Ureter (tissue), 1 donor: ENCODE measurements around the gene GPATCH1. TPM values are rescaled to one million over a fixed set of nuclear protein-coding genes. Genes with fewer than 3 reads are reported as not detected.
"Not testable (repeated sequence)": the region's sequence is repeated elsewhere in the genome, so short reads cannot be mapped to it uniquely, and the experiment has no call there.

Source experiments
- DNase-seq: peaks from one replicate; pipeline ENCODE4 v3.0.0-alpha.2; 2020; ENCODE audit warnings: low spot score
- total RNA-seq: library from RNA; stranded (reverse); gene quantifications from one replicate; pipeline ENCODE4 v1.2.4, GENCODE V29; 2023
- donor health status: DM: yes; HTN: yes; CAD: no.

Gene GPATCH1, protein sequence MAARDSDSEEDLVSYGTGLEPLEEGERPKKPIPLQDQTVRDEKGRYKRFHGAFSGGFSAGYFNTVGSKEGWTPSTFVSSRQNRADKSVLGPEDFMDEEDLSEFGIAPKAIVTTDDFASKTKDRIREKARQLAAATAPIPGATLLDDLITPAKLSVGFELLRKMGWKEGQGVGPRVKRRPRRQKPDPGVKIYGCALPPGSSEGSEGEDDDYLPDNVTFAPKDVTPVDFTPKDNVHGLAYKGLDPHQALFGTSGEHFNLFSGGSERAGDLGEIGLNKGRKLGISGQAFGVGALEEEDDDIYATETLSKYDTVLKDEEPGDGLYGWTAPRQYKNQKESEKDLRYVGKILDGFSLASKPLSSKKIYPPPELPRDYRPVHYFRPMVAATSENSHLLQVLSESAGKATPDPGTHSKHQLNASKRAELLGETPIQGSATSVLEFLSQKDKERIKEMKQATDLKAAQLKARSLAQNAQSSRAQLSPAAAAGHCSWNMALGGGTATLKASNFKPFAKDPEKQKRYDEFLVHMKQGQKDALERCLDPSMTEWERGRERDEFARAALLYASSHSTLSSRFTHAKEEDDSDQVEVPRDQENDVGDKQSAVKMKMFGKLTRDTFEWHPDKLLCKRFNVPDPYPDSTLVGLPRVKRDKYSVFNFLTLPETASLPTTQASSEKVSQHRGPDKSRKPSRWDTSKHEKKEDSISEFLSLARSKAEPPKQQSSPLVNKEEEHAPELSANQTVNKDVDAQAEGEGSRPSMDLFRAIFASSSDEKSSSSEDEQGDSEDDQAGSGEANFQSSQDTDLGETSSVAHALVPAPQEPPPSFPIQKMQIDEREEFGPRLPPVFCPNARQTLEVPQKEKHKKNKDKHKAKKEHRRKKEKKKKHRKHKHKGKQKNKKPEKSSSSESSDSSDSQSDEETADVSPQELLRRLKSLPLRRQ
- 14.9 TPM for total RNA-seq

GRCh38 chr19:33080761-33081681 lies at the start of gene GPATCH1:
Gene GPATCH1, plus strand, starts transcription at chr19:33081181. Its CDS starts 13 bp downstream, at chr19:33081194.
- peak; percentile 85 for DNase-seq

- no peak for DNase-seq
These were observed 48.7 kb upstream of the GPATCH1 start for GRCh38 chr19:33032218-33032781.

- DNase-seq: no peak
These were observed 45.5 kb upstream of the GPATCH1 start for GRCh38 chr19:33035461-33035860.

GRCh38 chr19:33036370-33037167 lies 44.4 kb upstream of the GPATCH1 start:
- DNase-seq: not testable (repeated sequence)

DNA sequence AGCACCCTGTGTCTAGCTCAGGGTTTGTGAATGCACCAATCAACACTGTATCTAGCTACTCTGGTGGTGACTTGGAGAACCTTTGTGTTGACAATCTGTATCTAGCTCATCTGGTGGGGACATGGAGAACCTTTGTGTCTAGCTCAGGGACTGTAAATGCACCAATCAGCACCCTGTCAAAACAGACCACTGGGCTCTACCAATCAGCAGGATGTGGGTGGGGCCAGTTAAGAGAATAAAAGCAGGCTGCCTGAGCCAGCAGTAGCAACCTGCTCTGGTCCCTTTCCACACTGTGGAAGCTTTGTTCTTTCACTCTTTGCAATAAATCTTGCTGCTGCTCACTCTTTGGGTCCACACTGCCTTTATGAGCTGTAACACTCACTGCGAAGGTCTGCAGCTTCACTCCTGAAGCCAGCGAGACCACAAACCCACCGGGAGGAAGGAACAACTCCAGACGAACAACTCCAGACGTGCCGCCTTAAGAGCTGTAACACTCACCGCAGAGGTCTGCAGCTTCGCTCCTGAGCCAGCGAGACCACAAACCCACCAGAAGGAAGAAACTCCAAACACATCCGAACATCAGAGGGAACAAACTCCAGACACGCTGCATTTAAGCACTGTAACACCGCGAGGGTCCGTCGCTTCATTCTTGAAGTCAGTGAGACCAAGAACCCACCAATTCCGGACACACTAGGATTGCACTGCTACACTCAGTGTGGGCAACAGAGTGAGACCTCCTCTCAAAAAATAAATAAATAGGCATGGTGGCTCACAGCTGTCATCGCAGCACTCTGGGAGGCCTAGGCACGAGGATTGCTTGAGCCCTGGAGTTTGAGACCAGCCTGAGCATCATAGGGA lies 43.6 kb upstream of the GPATCH1 start:
- DNase-seq: not testable (repeated sequence)

GRCh38 chr19:33039108-33039599 lies 41.8 kb upstream of the GPATCH1 start:
- no peak for DNase-seq

GRCh38 chr19:33039815-33040214 lies 41.2 kb upstream of the GPATCH1 start:
- DNase-seq: no peak

DNA sequence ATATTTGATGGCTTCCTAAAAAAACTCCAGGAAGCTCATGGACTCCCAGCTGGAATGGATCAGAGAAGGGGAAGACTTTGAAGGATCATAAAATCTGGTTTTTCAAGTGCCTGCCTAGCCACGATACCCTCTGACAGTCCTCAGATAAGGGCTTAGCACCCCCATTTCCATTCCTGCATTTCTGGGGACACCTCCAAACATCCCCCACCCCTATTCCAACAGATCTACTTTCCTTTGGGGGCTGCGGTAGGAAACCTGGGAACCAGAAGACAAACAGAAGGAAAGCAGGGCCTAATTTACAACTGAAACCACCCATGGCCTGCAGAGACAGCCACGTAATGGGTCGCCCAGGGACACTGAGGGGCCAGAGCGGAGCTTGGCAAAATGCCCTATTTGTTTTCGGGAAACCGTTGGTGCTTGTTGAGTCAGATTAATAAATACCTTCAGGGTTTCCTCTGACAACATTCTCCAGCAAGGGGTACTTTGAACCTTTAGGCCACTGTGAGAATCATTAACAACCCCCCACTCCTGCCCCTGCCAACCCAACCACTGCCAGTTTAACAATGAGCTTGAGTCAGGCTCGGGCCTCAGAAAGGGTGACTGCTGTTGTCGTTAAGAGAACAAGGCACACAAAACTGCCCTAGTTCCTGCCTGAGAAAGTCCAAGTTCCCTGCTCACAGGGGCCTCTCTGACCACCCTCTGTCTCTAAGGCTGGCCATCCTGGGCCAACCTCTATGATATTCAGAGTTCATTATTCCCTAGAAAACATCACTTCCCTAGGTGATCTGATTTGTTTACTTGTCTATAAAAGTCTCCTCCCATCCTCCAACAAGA lies 39.8 kb upstream of the GPATCH1 start:
- peak; percentile 70 for DNase-seq

GRCh38 chr19:33041828-33042160 lies 39.2 kb upstream of the GPATCH1 start:
- DNase-seq: not testable (repeated sequence)

DNA sequence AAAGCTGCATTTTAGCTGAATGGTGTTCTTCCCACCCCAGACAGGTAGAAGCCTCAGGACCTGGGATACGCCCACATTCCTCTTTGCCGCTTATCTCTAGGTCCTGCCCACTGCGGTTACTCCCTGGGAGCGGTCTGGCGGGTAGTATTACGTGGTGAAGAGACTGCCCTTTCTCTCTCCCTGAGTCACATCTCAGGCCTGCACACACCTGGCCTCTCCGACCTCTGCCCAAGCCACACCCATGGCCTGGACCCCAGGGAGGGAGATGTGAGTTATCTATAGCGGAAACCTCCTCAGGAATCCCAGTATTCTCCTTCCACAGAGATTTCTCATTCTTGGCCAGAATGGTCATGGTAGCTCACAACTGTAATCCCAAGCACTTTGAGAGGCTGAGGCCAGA lies 33.6 kb upstream of the GPATCH1 start:
- peak; percentile 80 for DNase-seq

DNA sequence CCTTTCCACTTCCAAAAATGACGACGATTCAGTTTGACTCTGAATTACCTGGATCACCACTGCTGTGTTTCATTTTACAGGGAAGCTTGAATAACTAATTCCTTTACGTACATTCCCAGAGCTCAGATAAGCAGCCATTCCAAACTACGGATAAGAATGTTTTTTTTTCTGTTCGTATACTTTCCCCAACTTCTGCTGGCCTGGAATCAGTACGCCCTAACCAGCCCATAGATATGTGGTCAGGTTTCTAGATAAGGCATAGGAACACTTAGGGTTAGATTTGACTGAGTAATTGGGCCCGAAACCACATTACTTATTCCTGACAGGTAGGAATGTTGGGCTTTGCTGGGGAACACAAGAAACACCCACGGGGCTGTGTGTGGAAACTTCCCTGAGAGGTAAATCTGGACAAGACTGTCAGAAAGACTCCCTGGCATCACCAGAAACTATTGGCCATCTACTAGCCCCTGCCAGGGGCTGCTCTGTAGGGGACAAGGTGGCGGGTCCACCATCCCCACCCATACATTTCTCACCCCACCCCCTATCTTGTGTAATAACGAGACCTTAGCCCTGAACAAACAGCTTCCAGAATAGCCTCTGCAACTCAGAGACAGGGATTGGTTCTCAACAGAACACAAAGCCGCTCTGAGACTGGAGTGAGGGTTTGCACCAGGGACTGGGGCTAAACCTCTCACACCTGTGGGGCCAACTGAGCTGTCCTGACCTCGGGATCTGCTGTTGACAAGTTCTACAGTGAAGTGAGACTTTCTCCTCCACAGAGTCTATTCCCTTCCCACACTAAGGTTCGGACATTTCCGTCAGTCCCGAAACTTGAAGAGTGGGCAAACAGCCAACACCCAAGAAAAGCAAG lies 31.9 kb upstream of the GPATCH1 start:
- DNase-seq: no peak

DNA sequence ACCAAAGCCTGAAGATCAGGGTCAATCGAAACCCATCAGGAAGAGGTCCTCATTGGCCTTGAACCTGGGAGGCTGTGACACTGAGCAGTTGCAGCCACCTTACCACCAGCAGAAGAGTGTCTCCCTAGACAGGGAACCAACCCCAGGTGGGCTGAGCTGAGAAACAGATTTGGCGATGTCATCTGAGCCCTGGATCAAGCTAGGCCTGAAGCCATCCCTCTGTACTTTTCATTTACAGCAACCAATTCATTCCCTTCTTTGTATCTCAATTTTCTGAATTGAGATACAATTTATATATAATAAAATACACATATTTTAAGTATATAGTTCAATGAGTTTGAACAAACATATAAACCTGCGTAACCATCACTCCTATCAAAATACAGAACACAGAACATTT lies 30.9 kb upstream of the GPATCH1 start:
- DNase-seq: no peak

DNA sequence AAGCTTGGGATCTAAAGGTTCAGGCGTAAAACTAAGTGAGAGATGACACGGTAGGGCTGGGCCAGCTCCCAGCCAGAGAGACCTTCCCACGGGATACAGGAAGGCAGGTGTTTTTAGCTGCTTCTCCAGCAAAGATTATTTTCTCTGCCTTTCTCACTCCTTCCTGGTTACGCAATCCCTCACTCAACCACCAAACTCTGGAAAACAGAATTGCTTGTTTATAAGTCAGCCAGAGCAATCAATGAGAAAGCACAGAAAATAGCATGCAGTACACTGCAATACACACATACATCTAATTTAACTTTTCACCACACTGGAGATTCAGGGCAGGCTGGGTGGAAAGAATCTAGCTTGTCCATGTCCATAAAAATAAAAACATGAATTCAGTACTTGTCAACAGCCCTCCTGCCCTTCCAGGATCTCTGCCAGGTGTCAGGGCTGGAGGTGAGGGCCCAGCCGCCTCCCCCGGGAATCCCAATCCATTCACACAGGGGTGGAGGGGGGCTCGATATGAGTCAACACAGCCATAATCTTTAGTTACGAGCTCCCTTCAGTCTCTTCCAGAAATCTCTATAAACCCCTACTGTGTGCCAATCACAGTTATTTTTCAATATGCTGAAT lies 28.5 kb upstream of the GPATCH1 start:
- DNase-seq: peak; percentile 47

DNA sequence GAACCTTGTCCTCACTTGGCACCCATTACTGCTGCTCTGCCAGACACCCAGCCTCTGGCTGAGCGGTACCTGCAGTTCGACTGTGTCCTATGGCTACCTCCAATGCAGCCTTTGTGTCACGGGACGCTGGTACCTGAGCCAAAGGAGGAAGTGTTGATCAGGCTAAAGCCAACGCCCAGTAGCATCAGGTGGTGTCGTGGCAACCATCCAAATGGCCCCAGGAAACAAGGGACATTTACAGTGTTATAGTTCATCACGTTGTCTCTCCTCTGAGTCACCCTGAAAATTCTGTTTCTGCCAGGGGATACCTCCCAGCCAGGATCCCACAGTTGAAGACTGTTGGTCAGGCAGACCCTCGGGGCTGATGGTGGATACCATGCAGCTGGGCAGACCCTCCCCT lies 26.4 kb upstream of the GPATCH1 start:
- peak; percentile 94 for DNase-seq

GRCh38 chr19:33055718-33056117 lies 25.3 kb upstream of the GPATCH1 start:
- DNase-seq: no peak

- DNase-seq: no peak
These were observed 20.4 kb upstream of the GPATCH1 start for GRCh38 chr19:33060586-33060985.

DNA sequence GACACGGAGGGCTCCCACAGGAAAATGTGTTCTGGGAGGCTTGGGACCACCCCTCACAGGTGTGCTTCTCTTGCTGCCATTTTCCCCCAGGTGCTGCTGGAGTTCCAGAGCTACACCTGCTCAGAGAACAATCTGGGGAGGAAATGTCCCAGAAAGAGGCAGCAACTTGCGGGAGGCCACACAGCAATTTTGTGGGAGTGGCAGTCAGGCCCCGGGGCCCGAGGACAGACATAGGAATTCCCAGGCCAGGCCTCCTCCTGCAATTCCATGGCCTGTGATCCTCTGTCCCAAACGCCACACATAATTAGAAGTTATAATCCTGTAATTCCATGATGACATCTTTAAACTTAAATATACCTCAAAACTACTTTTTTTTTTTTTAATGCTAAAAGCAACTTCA lies 18.1 kb upstream of the GPATCH1 start:
- no peak for DNase-seq
